ENCODE results near the gene PLPP1.

GRCh38 chr5:55438998-55439397, 95.8 kb downstream of the PLPP1 start:
- TF ChIP-seq POLR2A (IDR thresholded peaks at IDR 0.05) = no peak
- no peak for TF ChIP-seq CTCF (IDR thresholded peaks at IDR 0.05)
